HG03342 (cell line): Measurements from ENCODE around the gene ZNF217.
A peak's percentile ranks its signal among the peaks of the same experiment; 100 is the strongest.
"Not testable (repeated sequence)": the region's sequence is repeated elsewhere in the genome, so short reads cannot be mapped to it uniquely, and the experiment has no call there.

Source experiments
- ATAC-seq: cut with Tn5 transposase; IDR thresholded peaks from one replicate; pipeline ENCODE4 v1.9.1; 2021; ENCODE audit warnings: mild to moderate bottlenecking, moderate library complexity; ENCODE audit not compliant: unreplicated experiment

The ZNF217 gene

GRCh38 chr20:53598140-53599043, 4.8 kb upstream of the ZNF217 start:
- no peak for ATAC-seq

GRCh38 chr20:53597521-53598120, 4.0 kb upstream of the ZNF217 start:
- ATAC-seq = no peak

- ATAC-seq = no peak
Observed at GRCh38 chr20:53597030-53597482, 3.4 kb upstream of the ZNF217 start.

GRCh38 chr20:53596189-53597001, 2.8 kb upstream of the ZNF217 start:
- ATAC-seq = not testable (repeated sequence)

- ATAC-seq = not testable (repeated sequence)
Observed at GRCh38 chr20:53595742-53596141, 2.1 kb upstream of the ZNF217 start.

GRCh38 chr20:53595018-53595378, 1.4 kb upstream of the ZNF217 start:
- no peak for ATAC-seq

GRCh38 chr20:53594068-53595017, 704 bp upstream of the ZNF217 start:
- peak; percentile 61 for ATAC-seq

- ATAC-seq = no peak
Observed at GRCh38 chr20:53592992-53593465, 610 bp downstream of the ZNF217 start.

GRCh38 chr20:53592454-53592991, 1.1 kb downstream of the ZNF217 start:
- peak; percentile 24 for ATAC-seq

GRCh38 chr20:53591941-53592441, 1.6 kb downstream of the ZNF217 start:
- ATAC-seq = not testable (repeated sequence)

GRCh38 chr20:53591206-53591741, 2.4 kb downstream of the ZNF217 start:
- not testable (repeated sequence) for ATAC-seq

GRCh38 chr20:53590608-53591007, 3.0 kb downstream of the ZNF217 start:
- not testable (repeated sequence) for ATAC-seq

- ATAC-seq = not testable (repeated sequence)
Observed at GRCh38 chr20:53590122-53590521, 3.5 kb downstream of the ZNF217 start.

GRCh38 chr20:53589321-53590065, 4.1 kb downstream of the ZNF217 start:
- not testable (repeated sequence) for ATAC-seq

- not testable (repeated sequence) for ATAC-seq
Observed at GRCh38 chr20:53587157-53587703, 6.4 kb downstream of the ZNF217 start.

GRCh38 chr20:53586640-53587039, 7.0 kb downstream of the ZNF217 start:
- ATAC-seq = no peak

- ATAC-seq = not testable (repeated sequence)
Observed at GRCh38 chr20:53585910-53586309, 7.7 kb downstream of the ZNF217 start.

GRCh38 chr20:53585004-53585569, 8.6 kb downstream of the ZNF217 start:
- not testable (repeated sequence) for ATAC-seq
